NCI-H2227 treated with DMSO at 0.1 percent for 48 hours (cell line): Measurements from ENCODE around the gene THSD4.
"Not testable (repeated sequence)": the region's sequence is repeated elsewhere in the genome, so short reads cannot be mapped to it uniquely, and the experiment has no call there.

ENCODE experiments used
- DNase-seq: peaks from one replicate; lab custom pipeline; 2025; lab: John Stamatoyannopoulos, UW

Gene THSD4

GRCh38 chr15:71294251-71294910 is 179.1 kb downstream of the THSD4 start:
- DNase-seq, result no peak

- no peak for DNase-seq
Measured at GRCh38 chr15:71294911-71295602, 179.8 kb downstream of the THSD4 start.

- DNase-seq, result no peak
Measured at GRCh38 chr15:71295603-71296314, 180.5 kb downstream of the THSD4 start.

GRCh38 chr15:71296315-71296679 is 181.0 kb downstream of the THSD4 start:
- DNase-seq, result no peak

GRCh38 chr15:71301958-71302621 is 186.8 kb downstream of the THSD4 start:
- DNase-seq, result no peak

GRCh38 chr15:71302861-71303410 is 187.7 kb downstream of the THSD4 start:
- no peak for DNase-seq

GRCh38 chr15:71303977-71304376 is 188.7 kb downstream of the THSD4 start:
- DNase-seq, result no peak

GRCh38 chr15:71304681-71305080 is 189.4 kb downstream of the THSD4 start:
- DNase-seq, result no peak

- DNase-seq, result no peak
Measured at GRCh38 chr15:71306538-71306937, 191.3 kb downstream of the THSD4 start.

GRCh38 chr15:71312194-71312708 is 197.0 kb downstream of the THSD4 start:
- DNase-seq, result no peak

- DNase-seq, result no peak
Measured at GRCh38 chr15:71312731-71313460, 197.6 kb downstream of the THSD4 start.

GRCh38 chr15:71313806-71314205 is 198.5 kb downstream of the THSD4 start:
- no peak for DNase-seq

GRCh38 chr15:71314956-71315537 is 199.8 kb downstream of the THSD4 start:
- DNase-seq, result no peak

- no peak for DNase-seq
Measured at GRCh38 chr15:71316911-71317310, 201.6 kb downstream of the THSD4 start.

- not testable (repeated sequence) for DNase-seq
Measured at GRCh38 chr15:71319424-71319823, 204.2 kb downstream of the THSD4 start.

- DNase-seq, result no peak
Measured at GRCh38 chr15:71319935-71320334, 204.7 kb downstream of the THSD4 start.

- DNase-seq, result no peak
Measured at GRCh38 chr15:71323082-71323481, 207.8 kb downstream of the THSD4 start.

GRCh38 chr15:71323584-71323983 is 208.3 kb downstream of the THSD4 start:
- DNase-seq, result no peak

- no peak for DNase-seq
Measured at GRCh38 chr15:71325481-71325880, 210.2 kb downstream of the THSD4 start.

GRCh38 chr15:71328453-71328852 is 213.2 kb downstream of the THSD4 start:
- no peak for DNase-seq

- DNase-seq, result no peak
Measured at GRCh38 chr15:71329041-71329440, 213.8 kb downstream of the THSD4 start.
